Adipocyte (in vitro differentiated cells): Measurements from ENCODE around the gene ITGA4.

Source experiments
- DNase-seq: peaks from one replicate; pipeline ENCODE4 v3.0.0-alpha.2; 2015; ENCODE audit warnings: low read depth
- H3K27me3 ChIP-seq: replicated peaks from 2 replicates; pipeline ENCODE4 v1.7.0; 2013; ENCODE audit warnings: mild to moderate bottlenecking, low read length, moderate library complexity; ENCODE audit not compliant: control insufficient read depth, insufficient read depth
- H3K36me3 ChIP-seq: 2 replicates; pipeline ENCODE4 v1.7.0; 2013; ENCODE audit warnings: low read length, mild to moderate bottlenecking, moderate library complexity; ENCODE audit not compliant: control insufficient read depth, insufficient read depth, severe bottlenecking
- H3K4me1 ChIP-seq: 2 replicates; pipeline ENCODE4 v1.7.0; 2013; ENCODE audit warnings: mild to moderate bottlenecking, low read length, moderate library complexity; ENCODE audit not compliant: control insufficient read depth, insufficient read depth
- H3K4me3 ChIP-seq: 2 replicates; pipeline ENCODE4 v1.7.0; 2013; ENCODE audit warnings: mild to moderate bottlenecking, low read length, moderate library complexity
- H3K9ac ChIP-seq: 2 replicates; pipeline ENCODE4 v1.7.0; 2013; ENCODE audit warnings: mild to moderate bottlenecking, low read length, moderate library complexity
- H3K9me3 ChIP-seq: 2 replicates; pipeline ENCODE4 v1.7.0; 2013; ENCODE audit warnings: mild to moderate bottlenecking, low read length, moderate library complexity; ENCODE audit not compliant: control insufficient read depth

The ITGA4 gene

GRCh38 chr2:181554061-181554830, 97.1 kb downstream of the ITGA4 start:
- H3K9ac ChIP-seq: no peak overlapping the region
- no peaks in the 10 kb centered on the region for H3K36me3 ChIP-seq
- no peak for DNase-seq
- no peaks in the 10 kb centered on the region for H3K4me1 ChIP-seq
- no peaks in the 10 kb centered on the region for H3K9me3 ChIP-seq
- no peaks in the 10 kb centered on the region for H3K27me3 ChIP-seq
- H3K4me3 ChIP-seq: no peak overlapping the region

GRCh38 chr2:181558371-181558770, 101.2 kb downstream of the ITGA4 start:
- Histone ChIP-seq H3K27me3 (no peaks in the 10 kb centered on the region), H3K4me1 (peaks cover 5% of the 10 kb centered on the region), H3K9ac (no peak overlapping the region), H3K9me3 (no peaks in the 10 kb centered on the region), H3K36me3 (no peaks in the 10 kb centered on the region), H3K4me3 (no peak overlapping the region)
- no peak for DNase-seq

- no peaks in the 10 kb centered on the region for H3K36me3 ChIP-seq
- no peak overlapping the region for H3K9ac ChIP-seq
- peaks cover 26% of the 10 kb centered on the region for H3K4me1 ChIP-seq
- H3K27me3 ChIP-seq: no peaks in the 10 kb centered on the region
- peak; percentile 77 for DNase-seq
- no peaks in the 10 kb centered on the region for H3K9me3 ChIP-seq
- H3K4me3 ChIP-seq: no peak overlapping the region
Observed at GRCh38 chr2:181563101-181563692, 106.0 kb downstream of the ITGA4 start.

GRCh38 chr2:181566334-181567032, 109.3 kb downstream of the ITGA4 start:
- DNase-seq: no peak
- H3K36me3 ChIP-seq: no peaks in the 10 kb centered on the region
- H3K27me3 ChIP-seq: no peaks in the 10 kb centered on the region
- no peaks in the 10 kb centered on the region for H3K9me3 ChIP-seq
- H3K4me3 ChIP-seq: no peak overlapping the region
- peaks cover 26% of the 10 kb centered on the region for H3K4me1 ChIP-seq
- H3K9ac ChIP-seq: no peak overlapping the region

- Histone ChIP-seq H3K9ac (no peak overlapping the region), H3K4me3 (no peak overlapping the region), H3K36me3 (no peaks in the 10 kb centered on the region), H3K9me3 (no peaks in the 10 kb centered on the region), H3K4me1 (peaks cover 9% of the 10 kb centered on the region), H3K27me3 (no peaks in the 10 kb centered on the region)
- no peak for DNase-seq
Observed at GRCh38 chr2:181570059-181570458, 112.9 kb downstream of the ITGA4 start.

GRCh38 chr2:181570833-181571661, 113.9 kb downstream of the ITGA4 start:
- peak; percentile 11 for DNase-seq
- no peak overlapping the region for H3K9ac ChIP-seq
- H3K36me3 ChIP-seq: no peaks in the 10 kb centered on the region
- H3K9me3 ChIP-seq: no peaks in the 10 kb centered on the region
- H3K4me1 ChIP-seq: peaks cover 7% of the 10 kb centered on the region
- no peak overlapping the region for H3K4me3 ChIP-seq
- H3K27me3 ChIP-seq: no peaks in the 10 kb centered on the region

- Histone ChIP-seq H3K9ac (no peak overlapping the region), H3K4me3 (no peak overlapping the region), H3K9me3 (no peaks in the 10 kb centered on the region), H3K36me3 (no peaks in the 10 kb centered on the region), H3K27me3 (no peaks in the 10 kb centered on the region), H3K4me1 (no peaks in the 10 kb centered on the region)
- DNase-seq: peak; percentile 61
Observed at GRCh38 chr2:181573140-181573736, 116.1 kb downstream of the ITGA4 start.

- H3K4me3 ChIP-seq: no peak overlapping the region
- no peak for DNase-seq
- H3K27me3 ChIP-seq: no peaks in the 10 kb centered on the region
- no peaks in the 10 kb centered on the region for H3K9me3 ChIP-seq
- no peaks in the 10 kb centered on the region for H3K36me3 ChIP-seq
- no peaks in the 10 kb centered on the region for H3K4me1 ChIP-seq
- no peak overlapping the region for H3K9ac ChIP-seq
Observed at GRCh38 chr2:181574321-181574720, 117.1 kb downstream of the ITGA4 start.

- H3K27me3 ChIP-seq: no peaks in the 10 kb centered on the region
- DNase-seq: no peak
- no peak overlapping the region for H3K4me3 ChIP-seq
- H3K9me3 ChIP-seq: no peaks in the 10 kb centered on the region
- H3K36me3 ChIP-seq: no peaks in the 10 kb centered on the region
- no peak overlapping the region for H3K9ac ChIP-seq
- H3K4me1 ChIP-seq: no peaks in the 10 kb centered on the region
Observed at GRCh38 chr2:181575024-181575649, 118.0 kb downstream of the ITGA4 start.

GRCh38 chr2:181575650-181576025, 118.5 kb downstream of the ITGA4 start:
- no peaks in the 10 kb centered on the region for H3K27me3 ChIP-seq
- H3K4me1 ChIP-seq: no peaks in the 10 kb centered on the region
- H3K9me3 ChIP-seq: no peaks in the 10 kb centered on the region
- H3K36me3 ChIP-seq: no peaks in the 10 kb centered on the region
- no peak for DNase-seq
- no peak overlapping the region for H3K9ac ChIP-seq
- H3K4me3 ChIP-seq: no peak overlapping the region
